Measurements from ENCODE around the gene C6orf118.

Gene C6orf118

GRCh38 chr6:165244524-165245247 lies 64.7 kb downstream of the C6orf118 start:
- DNase-seq (ENCODE audit: low spot score): no peak

GRCh38 chr6:165243801-165244200 lies 65.6 kb downstream of the C6orf118 start:
- no peak for DNase-seq (ENCODE audit: low spot score)

GRCh38 chr6:165236326-165236725 lies 73.1 kb downstream of the C6orf118 start:
- no peak for DNase-seq (ENCODE audit: low spot score)

- no peak for DNase-seq (ENCODE audit: low spot score)
These were observed 76.5 kb downstream of the C6orf118 start for GRCh38 chr6:165232731-165233488.

GRCh38 chr6:165231581-165232561 lies 77.5 kb downstream of the C6orf118 start:
- DNase-seq (ENCODE audit: low spot score): no peak

GRCh38 chr6:165231177-165231576 lies 78.2 kb downstream of the C6orf118 start:
- DNase-seq (ENCODE audit: low spot score): no peak

Measured in hepatic stellate cell (primary cell).